Measurements from ENCODE around the gene HOXB13.
A peak's percentile ranks its signal among the peaks of the same experiment; 100 is the strongest.

Gene HOXB13

DNA sequence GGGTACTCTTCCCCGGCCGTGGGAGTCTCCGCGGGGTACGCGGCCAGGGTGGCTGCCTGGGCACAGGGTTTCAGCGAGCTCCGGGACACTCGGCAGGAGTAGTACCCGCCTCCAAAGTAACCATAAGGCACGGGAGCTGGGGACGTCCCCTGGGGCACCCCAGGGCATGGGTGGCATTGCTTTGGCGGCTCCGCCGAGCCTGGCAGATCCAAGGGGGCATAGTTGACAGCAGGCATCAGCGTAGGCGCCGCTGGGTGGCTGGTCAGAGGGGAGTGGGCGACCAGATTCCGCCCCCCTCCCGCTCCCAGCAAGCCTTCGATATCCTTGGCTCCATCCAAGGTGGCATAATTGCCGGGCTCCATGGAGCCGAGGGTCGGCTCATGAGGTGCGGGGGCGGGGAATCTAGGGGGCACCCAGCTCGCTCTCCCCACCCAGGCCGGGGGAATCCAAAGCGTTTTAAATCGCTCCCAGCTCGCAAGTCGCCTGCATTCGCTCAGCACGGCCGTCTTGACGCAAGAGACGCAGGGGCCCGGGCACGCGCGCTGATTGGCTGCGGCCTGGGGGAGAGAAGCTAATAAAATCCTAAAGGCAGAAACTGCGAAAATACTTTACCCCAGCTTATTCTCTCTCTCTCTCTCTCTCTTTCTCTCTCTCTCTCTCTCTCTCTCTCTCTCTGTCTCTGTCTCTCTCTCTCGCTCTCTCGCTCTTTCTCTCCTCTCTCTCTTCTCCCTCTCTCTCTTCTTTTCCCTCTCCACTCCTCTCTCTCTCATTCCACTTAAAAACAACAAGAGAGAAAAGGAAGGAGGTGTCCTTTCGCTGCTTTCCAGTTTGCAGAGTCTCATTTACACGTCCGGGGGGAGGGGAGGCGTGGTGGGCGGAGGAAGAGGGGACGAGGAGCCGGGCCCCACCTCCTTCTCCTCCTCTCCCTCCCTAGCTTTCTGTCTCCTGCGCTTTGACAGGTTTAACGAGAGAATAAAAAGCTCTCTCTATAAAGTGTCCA, at the start of gene HOXB13:
TSS of gene HOXB13 (minus strand) at position 519 of the 1,000 bp plus-strand sequence. CDS start at position 362, 157 bp downstream.
- peak in 1 of 3 donors; percentile 24 for DNase-seq (ENCODE audit: low read depth in 3 of 3)

DNA sequence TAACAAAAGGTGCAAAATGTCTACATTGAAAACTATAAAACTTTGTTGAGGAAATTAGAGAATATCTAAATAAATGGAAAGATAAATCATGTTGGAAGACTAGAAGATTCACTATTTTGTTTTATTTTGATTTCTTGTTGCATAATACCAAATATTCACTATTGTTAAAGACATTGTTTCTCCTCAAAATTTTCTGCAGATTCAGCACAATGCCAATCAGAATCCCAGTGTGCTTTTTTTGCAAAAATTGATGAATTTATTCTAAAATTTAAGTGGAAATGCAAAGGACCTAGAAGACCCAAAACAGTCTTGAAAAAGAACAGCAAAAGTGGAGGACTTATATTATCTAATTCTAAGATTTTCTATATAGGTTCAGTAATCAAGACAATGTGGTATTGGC, 48.1 kb upstream of the HOXB13 start:
- no peak for DNase-seq (ENCODE audit: low read depth in 3 of 3)

DNA sequence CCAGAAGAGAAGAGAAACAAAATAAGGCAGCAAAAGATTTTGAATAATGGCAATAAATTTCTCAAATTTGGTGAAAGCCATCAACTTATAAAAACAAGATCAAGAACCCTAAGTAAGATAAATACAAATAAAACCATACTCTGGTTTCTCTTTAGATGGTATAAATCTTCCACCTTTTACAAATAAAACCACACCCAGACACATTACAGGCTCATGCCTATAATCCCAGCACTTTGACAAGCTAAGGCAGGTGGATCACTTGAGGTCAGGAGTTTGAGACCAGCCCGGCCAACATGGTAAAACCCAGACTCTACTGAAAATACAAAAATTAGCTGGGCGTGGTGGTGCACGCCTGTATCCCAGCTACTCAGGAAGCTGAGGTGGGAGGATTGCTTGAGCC, 44.7 kb upstream of the HOXB13 start:
- no peak for DNase-seq (ENCODE audit: low read depth in 3 of 3)

DNA sequence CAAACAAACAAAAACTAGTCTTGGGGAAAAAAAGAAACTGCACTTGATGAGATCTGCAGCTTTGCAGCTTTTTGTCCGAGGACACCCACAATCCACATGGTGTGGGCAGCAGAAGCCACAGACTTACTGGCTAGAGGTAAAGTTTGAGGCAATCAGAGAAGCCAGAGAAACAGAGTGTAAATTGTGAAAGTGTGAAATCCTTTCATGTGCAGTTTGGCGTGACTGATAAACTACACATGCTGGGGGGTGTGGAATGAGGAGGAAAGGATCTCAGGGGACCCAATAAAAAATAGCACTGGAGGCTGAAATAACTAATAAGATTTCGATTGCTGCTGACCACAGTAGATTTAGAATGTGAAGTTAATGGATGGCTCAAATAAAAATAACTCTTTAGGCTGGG, 42.4 kb upstream of the HOXB13 start:
- DNase-seq (ENCODE audit: low read depth in 3 of 3), result no peak

DNA sequence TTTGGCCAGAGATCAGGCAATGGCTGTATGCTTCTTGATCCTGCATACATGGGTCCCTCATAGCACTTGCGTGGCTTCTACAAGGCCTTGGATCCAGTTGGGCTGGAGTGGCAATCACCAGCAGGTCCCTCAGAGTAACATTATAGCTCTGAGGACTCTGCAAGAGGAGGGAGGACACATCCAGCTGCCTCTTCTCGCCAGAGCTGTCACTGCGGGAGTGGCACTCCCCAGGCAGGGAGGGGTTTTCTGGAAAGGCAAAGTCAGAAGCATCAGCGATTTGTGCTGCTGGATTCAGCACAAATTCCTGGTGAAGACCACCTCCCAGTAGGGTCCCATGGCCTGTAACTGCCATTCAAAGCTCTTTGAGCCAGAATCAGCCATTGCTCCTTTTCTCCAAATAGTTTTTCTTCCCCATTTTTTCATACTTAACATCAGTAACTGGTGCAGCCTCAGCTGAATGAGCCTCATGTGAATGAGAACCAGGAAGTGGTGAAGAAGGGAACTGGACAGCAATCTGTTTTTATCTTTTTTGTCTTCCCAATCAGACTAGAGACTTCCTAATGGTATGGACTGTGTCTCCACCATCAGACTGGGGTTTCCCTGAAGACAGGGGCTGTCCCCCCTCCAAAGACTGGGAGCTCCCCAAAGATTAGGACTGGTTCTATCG, 40.6 kb upstream of the HOXB13 start:
- DNase-seq (ENCODE audit: low read depth in 3 of 3), result no peak

DNA sequence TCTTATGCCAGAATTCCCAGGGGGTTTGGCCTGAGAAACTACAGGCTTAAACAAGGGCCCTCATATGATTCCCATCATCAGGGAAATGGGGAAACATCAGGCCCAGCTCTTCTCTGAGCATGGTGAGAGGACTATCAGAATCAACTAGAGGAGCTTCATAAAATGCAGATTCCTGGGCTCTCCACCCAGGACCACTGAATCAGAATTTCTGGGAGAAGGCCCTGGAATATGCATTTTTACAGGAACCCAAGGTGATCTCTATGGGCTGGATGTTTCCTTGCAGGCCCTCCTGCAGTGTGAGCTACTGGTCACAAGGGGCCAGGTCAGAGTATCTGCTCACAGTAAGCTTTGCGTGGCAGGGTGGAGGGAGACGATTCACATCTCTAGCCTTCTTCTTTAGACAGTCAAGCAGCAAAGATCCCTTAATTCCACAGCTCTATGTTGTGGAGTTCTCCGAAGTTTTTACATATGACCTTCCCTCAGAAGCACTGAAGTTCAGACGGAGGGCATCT, 38.8 kb upstream of the HOXB13 start:
- no peak for DNase-seq (ENCODE audit: low read depth in 3 of 3)

DNA sequence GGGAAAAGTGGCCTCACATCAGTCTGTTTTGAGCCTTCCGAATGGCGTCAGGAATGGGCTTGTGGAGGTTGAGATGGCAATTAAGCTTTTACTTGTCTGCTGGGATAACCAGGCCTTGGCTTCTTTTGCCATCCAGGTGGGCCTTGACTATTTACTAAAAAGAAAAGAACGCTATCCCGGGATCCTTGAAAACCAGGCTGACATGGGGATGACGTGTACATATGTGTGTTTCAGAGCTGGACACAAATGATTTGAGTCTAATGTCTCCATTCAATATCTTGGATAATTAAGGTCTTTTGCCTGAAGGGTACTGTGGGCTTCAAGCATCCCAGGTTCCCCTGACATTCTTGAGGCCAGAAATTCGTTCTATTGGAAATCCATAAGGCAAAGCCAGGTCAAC, 32.6 kb upstream of the HOXB13 start:
- no peak for DNase-seq (ENCODE audit: low read depth in 3 of 3)

DNA sequence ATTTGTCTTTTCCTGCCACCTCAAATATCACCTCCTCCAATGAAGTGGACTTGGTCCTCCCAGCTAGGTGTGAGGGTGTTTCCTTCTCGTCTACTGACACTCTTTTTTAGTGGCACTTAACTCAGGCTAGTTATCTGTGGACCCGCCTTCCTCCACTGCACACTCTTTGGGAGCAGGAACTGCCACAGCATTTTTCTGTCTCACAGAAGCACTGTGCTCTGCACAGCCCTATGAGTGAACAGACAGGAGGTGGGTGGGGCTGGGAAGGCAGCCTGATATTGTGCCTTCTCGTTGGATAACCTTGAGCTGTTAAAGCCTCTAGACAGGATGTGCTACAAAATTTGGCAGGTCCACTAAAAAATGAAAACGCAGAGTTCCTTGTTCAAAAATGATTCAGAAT, 31.9 kb upstream of the HOXB13 start:
- no peak for DNase-seq (ENCODE audit: low read depth in 3 of 3)

DNA sequence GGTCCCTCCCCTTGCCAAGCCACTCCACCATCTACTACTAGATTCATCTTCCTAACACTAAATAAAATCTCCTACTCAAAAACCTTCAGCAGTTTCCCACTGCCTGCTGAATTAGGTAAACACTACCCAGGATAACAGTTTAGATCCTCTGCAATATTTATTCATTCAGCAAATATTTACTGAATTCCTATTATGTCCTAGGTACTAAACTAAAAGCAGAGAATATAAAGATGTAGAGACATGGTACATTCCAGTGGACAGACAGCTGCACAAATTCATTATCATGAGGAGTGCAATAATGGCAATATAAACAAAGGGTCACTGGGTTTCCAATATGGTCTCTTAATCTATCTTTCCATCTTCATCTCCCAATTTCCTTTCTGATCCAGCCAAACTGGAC, 30.7 kb upstream of the HOXB13 start:
- no peak for DNase-seq (ENCODE audit: low read depth in 3 of 3)

DNA sequence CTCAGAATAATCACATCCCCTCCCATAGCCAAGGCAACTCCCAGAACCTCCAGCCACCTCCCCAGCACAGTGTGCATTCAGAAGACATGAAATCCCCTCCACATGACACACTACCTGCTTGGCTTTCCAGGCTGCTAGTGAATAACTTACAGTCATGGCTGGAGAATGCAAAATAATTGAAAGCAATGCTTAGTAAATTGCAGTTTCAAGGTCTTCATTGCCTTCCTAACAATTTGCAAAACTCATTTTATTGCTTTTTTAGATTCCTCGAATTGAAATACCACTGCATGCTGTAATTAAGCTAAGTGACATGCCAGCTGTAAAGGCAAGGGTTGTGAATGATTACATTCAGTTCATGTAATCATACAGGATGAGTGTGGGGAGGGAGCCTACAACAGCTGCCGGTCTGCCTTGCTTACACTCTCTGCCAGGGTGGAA, 29.0 kb upstream of the HOXB13 start:
- no peak for DNase-seq (ENCODE audit: low read depth in 3 of 3)

DNA sequence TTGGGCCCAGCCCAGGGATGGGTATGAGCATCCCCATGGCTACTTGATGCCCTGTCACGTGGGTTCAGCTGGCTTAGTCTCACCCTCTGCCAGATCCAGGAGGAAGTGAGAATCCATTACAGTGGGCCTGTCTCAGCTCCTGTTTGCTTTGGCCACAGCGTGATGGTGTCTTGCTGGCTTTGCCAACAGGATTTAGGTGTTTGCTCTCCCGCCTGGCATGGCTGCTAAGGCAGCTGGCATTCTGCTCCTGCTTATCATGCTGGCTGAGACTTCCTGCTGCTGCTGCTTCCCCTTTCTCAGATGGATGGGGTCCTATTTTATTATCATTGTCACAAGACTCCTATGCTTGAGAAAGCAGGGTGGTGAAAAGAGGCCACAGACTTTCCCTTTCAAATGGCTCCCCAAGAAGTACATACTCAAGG, 28.3 kb upstream of the HOXB13 start:
- DNase-seq (ENCODE audit: low read depth in 3 of 3), result no peak

DNA sequence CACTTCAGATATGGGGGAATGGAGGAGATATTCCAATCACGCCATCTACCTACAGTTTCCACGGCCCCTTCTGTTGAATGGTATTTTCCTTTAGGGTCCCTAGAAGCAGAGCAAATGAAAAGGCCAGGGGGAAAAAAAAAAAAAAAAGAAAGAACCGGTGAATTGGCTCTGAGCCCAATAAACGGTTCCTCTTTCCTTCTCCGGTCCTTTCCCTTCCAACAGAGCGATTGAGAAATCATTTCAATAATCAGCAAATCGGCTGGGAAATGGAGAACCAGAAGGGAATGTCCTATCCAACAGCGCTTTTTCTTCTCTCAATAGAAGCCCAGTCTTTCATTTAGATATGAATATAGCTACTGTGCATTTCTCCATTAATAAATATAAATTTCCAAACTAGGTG, 26.8 kb upstream of the HOXB13 start:
- DNase-seq (ENCODE audit: low read depth in 3 of 3), result no peak

DNA sequence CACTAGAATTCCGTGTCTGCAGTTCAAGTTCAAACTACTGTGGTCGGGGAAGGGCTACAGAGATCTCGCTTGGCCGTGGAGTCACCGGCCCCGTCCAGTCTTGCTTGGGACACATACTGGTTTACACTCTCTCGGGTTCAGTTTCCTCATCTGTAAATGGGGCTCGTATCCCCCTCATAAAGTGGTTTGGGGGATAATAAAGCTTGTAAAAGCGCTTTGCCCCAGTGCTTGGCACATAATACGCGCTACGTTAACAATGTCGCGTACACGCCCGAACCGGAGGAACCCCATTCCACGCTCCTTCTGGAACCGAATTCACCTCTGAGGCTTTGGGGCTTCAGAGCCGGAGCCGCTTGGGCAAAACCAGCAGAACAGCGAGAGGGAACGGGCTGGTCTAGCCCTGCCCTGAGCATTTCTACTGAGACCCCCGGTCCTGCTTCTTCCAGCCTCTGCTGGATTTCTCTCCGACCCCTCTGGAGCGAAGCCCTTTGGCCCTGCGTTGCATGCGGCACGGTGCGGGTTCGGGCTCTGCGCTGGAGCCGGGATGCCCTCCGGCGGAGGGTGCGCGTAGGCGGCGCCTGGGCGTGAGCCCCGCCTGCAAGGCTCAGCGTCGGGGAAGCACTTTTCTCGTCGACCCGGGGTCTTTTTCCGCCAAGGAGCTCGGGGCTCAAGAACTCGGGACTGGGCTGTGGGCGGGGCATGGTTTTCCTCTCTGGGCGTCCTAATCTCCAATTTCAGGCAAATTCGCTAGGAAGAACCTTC, 26.1 kb upstream of the HOXB13 start:
- DNase-seq (ENCODE audit: low read depth in 3 of 3), result no peak

DNA sequence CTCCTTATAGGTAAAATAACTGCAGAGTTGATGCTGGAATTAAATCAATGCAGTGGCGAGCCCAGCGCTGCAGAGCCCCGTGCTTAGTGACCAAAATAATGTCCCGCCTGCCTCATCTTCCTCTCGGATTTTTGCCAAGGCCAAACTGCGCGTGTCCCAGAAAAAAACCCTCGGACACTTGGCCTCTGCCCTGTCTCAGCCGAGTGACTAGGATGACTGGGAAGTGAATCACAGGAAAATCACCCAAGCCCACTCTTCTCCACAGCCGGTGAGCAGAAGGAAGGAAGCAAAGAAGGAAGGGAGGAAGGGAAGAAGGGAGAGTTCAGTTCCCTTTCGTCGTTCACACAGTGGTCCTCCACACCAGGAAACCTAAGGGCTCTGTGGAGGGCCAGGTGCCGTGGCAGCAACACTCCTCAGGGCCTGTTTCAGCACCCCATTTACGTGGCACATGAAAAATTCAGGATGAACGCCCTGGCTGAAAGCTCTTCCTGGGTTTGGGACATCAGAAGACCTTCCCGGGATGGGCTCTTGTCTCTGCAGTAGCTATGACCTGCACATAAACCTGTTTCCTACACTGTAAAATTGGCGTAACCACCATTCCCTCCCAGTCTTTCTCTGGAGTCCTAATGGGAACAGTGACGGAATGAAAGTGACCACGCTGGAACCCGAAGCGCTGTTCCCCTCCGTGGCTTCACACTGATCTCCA, 25.4 kb upstream of the HOXB13 start:
- DNase-seq (ENCODE audit: low read depth in 3 of 3), result no peak

DNA sequence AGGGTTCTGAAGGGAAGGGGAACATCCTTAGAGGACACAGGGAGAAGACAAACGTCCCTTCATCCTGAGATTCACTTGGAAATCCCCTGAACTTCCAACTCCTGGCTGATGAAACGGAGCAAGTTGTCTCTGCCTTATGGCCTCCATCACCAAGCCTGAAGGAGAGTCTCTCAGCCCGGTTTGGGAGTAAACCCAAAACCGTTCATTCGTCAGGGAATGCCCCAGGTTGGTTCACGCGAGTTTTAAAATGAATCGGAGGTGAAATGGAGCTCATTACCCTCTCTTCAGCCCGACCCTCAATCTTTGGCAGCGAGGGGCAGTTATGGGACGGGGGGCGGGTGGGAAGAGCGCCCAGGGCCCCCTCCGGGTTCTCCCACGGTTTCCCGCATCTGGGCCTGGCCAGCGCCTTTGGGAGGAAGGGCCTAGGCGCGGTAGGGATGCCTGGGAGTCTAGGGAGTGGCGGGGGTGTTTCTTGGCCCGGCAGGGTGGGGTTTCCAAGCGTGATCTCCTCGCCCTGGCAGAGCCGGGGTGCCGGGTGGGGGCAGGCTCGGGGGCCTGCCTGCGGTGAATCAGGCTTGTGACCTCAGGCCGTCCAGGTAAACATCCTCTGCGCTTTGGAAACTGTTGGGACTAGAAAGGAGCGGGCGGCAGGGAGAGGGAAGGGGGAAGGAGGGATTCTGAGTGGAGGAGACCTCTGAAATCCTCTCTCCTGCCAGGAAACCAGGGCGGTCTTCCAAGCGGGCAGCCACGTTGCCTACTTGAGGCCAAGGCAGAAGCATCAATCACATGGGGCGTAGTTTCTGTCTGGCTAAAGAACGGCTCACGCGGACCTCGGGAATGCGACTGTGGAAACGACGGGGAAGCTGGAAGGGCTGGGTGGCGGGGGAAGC, 24.1 kb upstream of the HOXB13 start:
- no peak for DNase-seq (ENCODE audit: low read depth in 3 of 3)

DNA sequence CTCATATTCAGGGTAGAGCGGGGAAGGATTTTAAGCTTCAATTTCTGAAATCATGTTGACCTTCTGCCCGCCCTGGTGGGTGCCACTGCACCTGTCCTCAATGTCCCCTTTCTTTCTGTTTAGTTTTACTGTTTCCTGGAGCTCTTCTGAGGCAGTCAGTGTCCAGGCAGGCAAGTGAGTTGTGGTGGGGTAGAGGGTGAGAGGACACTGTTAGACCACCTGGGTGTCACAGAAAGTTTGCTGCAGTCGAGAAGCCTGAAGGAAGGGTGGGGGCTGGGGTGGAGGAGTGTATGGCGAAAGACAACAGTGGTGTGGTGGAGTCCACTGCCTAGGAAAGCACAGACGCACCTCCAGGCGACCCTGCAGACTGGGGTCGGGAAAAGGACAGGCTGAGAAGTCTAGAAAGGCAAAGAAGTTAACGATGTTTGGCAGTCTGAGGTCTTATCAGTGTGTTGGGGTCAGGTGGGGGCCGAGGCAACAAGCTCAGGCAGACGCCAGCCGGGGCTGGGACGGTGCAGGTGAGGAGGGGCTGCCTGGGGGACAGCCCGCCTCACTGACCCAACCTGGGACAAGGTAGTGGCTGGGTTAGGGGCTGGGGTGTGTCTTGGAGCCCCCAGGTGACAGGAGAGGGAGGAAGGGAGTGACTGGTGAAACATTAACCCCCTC, 23.3 kb upstream of the HOXB13 start:
- DNase-seq (ENCODE audit: low read depth in 3 of 3), result no peak

DNA sequence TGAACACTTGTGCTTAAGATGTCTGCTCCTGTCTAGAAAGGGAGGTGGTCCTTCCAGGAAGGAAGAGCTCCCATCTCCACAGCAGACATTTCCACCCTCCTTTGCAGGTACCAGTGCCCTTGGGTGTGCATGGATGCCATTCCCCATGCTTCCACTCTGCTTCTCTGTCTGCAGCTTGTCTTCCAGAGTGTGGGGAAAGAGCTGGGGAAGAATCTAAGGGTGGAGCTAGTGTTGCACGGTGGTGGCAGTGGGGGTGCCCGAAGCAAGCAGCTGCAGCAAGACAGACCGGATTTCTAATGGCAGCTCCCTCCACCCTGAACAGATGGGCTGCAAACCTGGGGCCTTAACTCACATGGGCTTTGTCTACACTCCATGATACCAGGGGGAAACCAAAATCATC, 22.6 kb upstream of the HOXB13 start:
- no peak for DNase-seq (ENCODE audit: low read depth in 3 of 3)

DNA sequence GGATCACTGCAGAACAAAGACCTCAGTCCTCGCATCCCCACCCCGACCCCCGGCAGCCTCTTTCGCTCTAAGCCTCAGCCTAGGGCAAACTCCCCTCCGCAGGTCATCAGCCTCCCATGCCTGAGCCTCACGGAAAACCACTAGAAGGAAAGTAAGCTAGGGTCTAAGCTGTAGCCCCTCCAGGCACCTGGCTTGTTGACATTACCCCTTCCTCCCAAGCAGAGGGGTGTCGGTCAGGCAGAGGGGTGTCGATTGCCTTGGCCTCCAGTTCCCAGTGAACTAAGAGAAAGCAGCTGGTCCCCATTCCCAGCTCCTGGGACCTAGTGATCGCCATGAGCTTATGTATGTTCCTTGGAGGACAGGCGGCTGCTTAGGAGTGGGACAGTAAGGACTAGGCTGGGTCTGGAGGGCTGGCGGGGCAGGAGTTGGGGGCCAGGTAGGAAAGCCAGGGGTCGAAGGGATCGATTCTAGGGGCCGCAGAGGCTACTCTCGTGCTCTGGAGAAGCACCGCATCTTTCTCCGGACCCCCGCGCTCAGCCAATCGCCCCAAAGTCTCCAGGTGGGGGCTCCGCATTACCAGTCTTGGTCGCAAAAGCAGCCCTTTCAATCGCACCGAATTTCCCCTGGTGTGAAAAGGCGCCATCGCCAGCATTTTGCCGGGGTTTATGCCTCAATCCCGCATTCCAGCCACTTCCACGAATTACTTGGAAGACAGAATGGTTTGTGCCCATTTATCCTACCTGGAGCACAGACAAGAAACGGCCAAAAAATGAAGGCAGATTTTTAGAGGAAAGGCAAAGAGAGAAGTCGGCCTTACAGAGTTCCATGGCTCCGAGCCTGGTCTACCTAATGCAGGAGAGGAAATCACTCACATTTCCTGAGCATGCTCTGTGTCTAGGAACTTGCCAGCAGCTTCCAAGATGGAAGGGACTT, 21.3 kb upstream of the HOXB13 start:
- DNase-seq (ENCODE audit: low read depth in 3 of 3), result no peak

All from stimulated activated CD4-positive, alpha-beta T cell treated with anti-CD3 and anti-CD28 coated beads, TNF-alpha, amount 100 ng/mL, for 48 hours (primary cell).